ENCODE results near the gene PSMA5. TPM values are rescaled to one million over a fixed set of nuclear protein-coding genes. Genes with fewer than 3 reads are reported as not detected.

PSMA5 gene
- total and polyA plus RNA-seq, 2 of the 13 experiments (the other 11 are each of a cell fraction or from before 2014, with no cell fraction given): 140 to 169 TPM

DNA sequence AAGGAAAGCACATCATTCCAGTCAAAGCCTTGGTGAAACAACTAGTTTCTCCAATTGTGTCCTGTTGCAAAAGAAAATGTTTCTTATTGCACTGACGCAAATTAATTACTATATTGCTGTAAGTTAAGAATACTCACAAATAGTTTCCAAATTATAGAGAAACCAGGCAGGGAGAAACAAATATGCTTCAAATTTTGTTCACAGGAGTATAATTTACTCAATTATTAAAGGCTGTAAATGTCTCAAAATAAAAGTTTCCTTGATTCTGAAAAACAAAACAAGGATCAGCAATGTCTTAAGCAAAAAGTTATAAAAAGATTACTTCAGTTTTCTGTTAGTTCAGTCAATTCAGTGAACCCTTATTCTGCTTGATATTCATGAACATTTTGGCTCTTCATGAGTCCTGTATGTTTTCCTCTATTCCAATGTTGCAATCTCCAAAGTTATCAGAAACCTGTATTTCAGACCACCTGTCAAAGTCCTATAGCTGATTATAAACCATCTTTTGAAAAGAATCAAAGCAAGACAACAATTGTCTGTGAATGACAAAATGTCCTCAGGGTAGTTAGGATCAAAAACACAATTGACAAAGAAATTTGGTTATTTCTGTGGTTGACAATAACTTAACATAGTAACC, 28.4 kb upstream of the PSMA5 start:
- CTCF ChIA-PET (ENCODE audit: low intra/inter-chr PET ratio, low total read pairs): no interaction called here
- TF ChIP-seq, protein P1, sequence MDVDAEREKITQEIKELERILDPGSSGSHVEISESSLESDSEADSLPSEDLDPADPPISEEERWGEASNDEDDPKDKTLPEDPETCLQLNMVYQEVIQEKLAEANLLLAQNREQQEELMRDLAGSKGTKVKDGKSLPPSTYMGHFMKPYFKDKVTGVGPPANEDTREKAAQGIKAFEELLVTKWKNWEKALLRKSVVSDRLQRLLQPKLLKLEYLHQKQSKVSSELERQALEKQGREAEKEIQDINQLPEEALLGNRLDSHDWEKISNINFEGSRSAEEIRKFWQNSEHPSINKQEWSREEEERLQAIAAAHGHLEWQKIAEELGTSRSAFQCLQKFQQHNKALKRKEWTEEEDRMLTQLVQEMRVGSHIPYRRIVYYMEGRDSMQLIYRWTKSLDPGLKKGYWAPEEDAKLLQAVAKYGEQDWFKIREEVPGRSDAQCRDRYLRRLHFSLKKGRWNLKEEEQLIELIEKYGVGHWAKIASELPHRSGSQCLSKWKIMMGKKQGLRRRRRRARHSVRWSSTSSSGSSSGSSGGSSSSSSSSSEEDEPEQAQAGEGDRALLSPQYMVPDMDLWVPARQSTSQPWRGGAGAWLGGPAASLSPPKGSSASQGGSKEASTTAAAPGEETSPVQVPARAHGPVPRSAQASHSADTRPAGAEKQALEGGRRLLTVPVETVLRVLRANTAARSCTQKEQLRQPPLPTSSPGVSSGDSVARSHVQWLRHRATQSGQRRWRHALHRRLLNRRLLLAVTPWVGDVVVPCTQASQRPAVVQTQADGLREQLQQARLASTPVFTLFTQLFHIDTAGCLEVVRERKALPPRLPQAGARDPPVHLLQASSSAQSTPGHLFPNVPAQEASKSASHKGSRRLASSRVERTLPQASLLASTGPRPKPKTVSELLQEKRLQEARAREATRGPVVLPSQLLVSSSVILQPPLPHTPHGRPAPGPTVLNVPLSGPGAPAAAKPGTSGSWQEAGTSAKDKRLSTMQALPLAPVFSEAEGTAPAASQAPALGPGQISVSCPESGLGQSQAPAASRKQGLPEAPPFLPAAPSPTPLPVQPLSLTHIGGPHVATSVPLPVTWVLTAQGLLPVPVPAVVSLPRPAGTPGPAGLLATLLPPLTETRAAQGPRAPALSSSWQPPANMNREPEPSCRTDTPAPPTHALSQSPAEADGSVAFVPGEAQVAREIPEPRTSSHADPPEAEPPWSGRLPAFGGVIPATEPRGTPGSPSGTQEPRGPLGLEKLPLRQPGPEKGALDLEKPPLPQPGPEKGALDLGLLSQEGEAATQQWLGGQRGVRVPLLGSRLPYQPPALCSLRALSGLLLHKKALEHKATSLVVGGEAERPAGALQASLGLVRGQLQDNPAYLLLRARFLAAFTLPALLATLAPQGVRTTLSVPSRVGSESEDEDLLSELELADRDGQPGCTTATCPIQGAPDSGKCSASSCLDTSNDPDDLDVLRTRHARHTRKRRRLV (CRISPR knock-in tag; IDR thresholded peaks at IDR 0.05): no peak
- TF ChIP-seq BORCS8-MEF2B (CRISPR knock-in tag; IDR thresholded peaks at IDR 0.05): no peak
- TF ChIP-seq ZNF232 (CRISPR knock-in tag; IDR thresholded peaks at IDR 0.05; ENCODE audit: borderline replicate concordance): no peak
- TF ChIP-seq ZZZ3 (CRISPR knock-in tag; IDR thresholded peaks at IDR 0.05; ENCODE audit: borderline replicate concordance): no peak
- TF ChIP-seq ZNF614 (CRISPR knock-in tag; IDR thresholded peaks at IDR 0.05; ENCODE audit: borderline replicate concordance): no peak
- TF ChIP-seq MBD4 (IDR thresholded peaks at IDR 0.05; ENCODE audit: borderline replicate concordance, low read length): no peak
- no peak for TF ChIP-seq ZNF556 (CRISPR knock-in tag; IDR thresholded peaks at IDR 0.05; ENCODE audit: borderline replicate concordance)
- no peak for TF ChIP-seq NONO (IDR thresholded peaks at IDR 0.05)
- no peak for TF ChIP-seq NONO (CRISPR knock-in tag; conservative IDR thresholded peaks at IDR 0.05)
- TF ChIP-seq STAG1 (CRISPR knock-in tag; IDR thresholded peaks at IDR 0.05): no peak
- TF ChIP-seq, protein P2, sequence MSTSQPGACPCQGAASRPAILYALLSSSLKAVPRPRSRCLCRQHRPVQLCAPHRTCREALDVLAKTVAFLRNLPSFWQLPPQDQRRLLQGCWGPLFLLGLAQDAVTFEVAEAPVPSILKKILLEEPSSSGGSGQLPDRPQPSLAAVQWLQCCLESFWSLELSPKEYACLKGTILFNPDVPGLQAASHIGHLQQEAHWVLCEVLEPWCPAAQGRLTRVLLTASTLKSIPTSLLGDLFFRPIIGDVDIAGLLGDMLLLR (CRISPR knock-in tag; IDR thresholded peaks at IDR 0.05): no peak
- POLR2A ChIA-PET: interaction anchor here (2.0 kb wide), 1 partner anchor 29 kb away, joined by 8 read pairs; the partner anchor contains the start of gene PSMA5

More for the DNA sequence above, 28.4 kb upstream of the PSMA5 start:
- ATAC-seq (no peak), FAIRE-seq (no peak), DNase-seq (ENCODE audit: low spot score) (no peak)
- H3K9ac ChIP-seq (ENCODE audit: insufficient read depth, low read depth, low read length): no peak overlapping the region
- peaks cover 9% of the 10 kb centered on the region; the same call in 1 of the 2 replicates for H3K9me3 ChIP-seq (ENCODE audit: low read length)
- H3K27ac ChIP-seq (ENCODE audit: extremely low read length, insufficient read depth, low read length): no peak overlapping the region
- WGBS (ENCODE audit: low lambda C conversion rate): 83% methylated on average over 1 of the region's 1 CpG
- no peak overlapping the region for H3K4me2 ChIP-seq (ENCODE audit: low read depth, low read length)
- no peaks in the 10 kb centered on the region; a peak in 1 of 5 replicates for H3K27me3 ChIP-seq (ENCODE audit: control insufficient read depth in 1 of 2, insufficient read depth in 2 of 2, low read length in 2 of 2)
- intact Hi-C loops (cut with micrococcal nuclease; ENCODE audit: unreplicated experiment): no loop called here
- BruUV-seq (replicated peaks): no TSS peak
- H3K36me3 ChIP-seq (replicated peaks in 1 of 2; ENCODE audit: control insufficient read depth in 1 of 2, insufficient read depth in 2 of 2, low read length in 2 of 2): no peaks in the 10 kb centered on the region
- no peak overlapping the region for H3K4me3 ChIP-seq (replicated peaks in 1 of 3; ENCODE audit: insufficient read depth in 1 of 3, low read depth in 2 of 3, low read length in 3 of 3)
- H3K4me1 ChIP-seq (ENCODE audit: insufficient read depth, low read length): peaks cover 22% of the 10 kb centered on the region
- in situ Hi-C loops (cut with HindIII; ENCODE audit: extremely low pct_ligation_motif_present, low pct_unique_long_range_greater_than_20kb): no loop called here
- H2AFZ ChIP-seq (ENCODE audit: low read length): no peak overlapping the region
- no peaks in the 10 kb centered on the region for H3K79me2 ChIP-seq (ENCODE audit: insufficient read depth, low read length)
- no peaks in the 10 kb centered on the region for H4K20me1 ChIP-seq (ENCODE audit: insufficient read depth, low read length)
